Lung (tissue), 12 donors: Measurements from ENCODE around the gene HIRIP3. TPM values are rescaled to one million over a fixed set of nuclear protein-coding genes. Genes with fewer than 3 reads are reported as not detected.
"Not testable (repeated sequence)": the region's sequence is repeated elsewhere in the genome, so short reads cannot be mapped to it uniquely, and the experiment has no call there.

ENCODE experiments used
- ATAC-seq: fragments of 200-7000 bp; cut with Tn5 transposase; one replicate; pipeline ENCODE4 v1.9.1; 2020; ENCODE audit warnings: moderate number of reproducible peaks; ENCODE audit not compliant: insufficient read depth, low FRiP score
- DNase-seq, 3 donors: peaks; one replicate each; pipeline ENCODE4 v3.0.0-alpha.2; 2013 to 2017
- H3K27ac ChIP-seq, 2 donors: one replicate each; pipeline ENCODE4 v1.5.1; 2013; ENCODE audit warnings: mild to moderate bottlenecking in 2 of 2, moderate library complexity in 2 of 2, control low read depth in 1 of 2, inconsistent platforms in 1 of 2, low read depth in 1 of 2, low read length in 1 of 2
- H3K27me3 ChIP-seq, 3 donors: one replicate each; pipeline ENCODE4 v1.5.1; 2013; ENCODE audit warnings: low read length in 2 of 3; ENCODE audit not compliant: control insufficient read depth in 3 of 3, insufficient read depth in 3 of 3
- H3K36me3 ChIP-seq, 4 donors: one replicate each; pipeline ENCODE4 v1.5.1; 2013; ENCODE audit warnings: low read length in 4 of 4, mild to moderate bottlenecking in 1 of 4, moderate library complexity in 1 of 4; ENCODE audit not compliant: control insufficient read depth in 4 of 4, insufficient read depth in 4 of 4
- H3K4me1 ChIP-seq, 5 donors: one replicate each; pipeline ENCODE4 v1.5.1; 2013; ENCODE audit warnings: low read length in 5 of 5, mild to moderate bottlenecking in 2 of 5, moderate library complexity in 1 of 5; ENCODE audit not compliant: control insufficient read depth in 5 of 5, insufficient read depth in 5 of 5
- H3K4me3 ChIP-seq: one replicate; pipeline ENCODE4 v1.5.1; 2013; ENCODE audit warnings: mild to moderate bottlenecking, control low read depth, moderate library complexity
- H3K9ac ChIP-seq, 2 donors: one replicate each; pipeline ENCODE4 v1.5.1; 2013; ENCODE audit warnings: low read length in 2 of 2, control low read depth in 1 of 2; ENCODE audit not compliant: insufficient read depth in 1 of 2
- H3K9me3 ChIP-seq, 4 donors: one replicate each; pipeline ENCODE4 v1.5.1; 2013; ENCODE audit warnings: low read length in 3 of 4, mild to moderate bottlenecking in 1 of 4, moderate library complexity in 1 of 4; ENCODE audit not compliant: control insufficient read depth in 4 of 4, insufficient read depth in 3 of 4
- CTCF ChIP-seq: IDR thresholded peaks from 2 replicates; pipeline ENCODE4 v1.5.1; 2012; ENCODE audit warnings: mild to moderate bottlenecking; ENCODE audit errors: control extremely low read depth, extremely low read depth
- WGBS, 2 donors: extraction: QIAGEN DNeasy Blood & Tissue Kit; methylation state at CpG; one replicate each; pipeline ENCODE4 v1.1.7; 2013; 5-methylcytosine and 5-hydroxymethylcytosine counted together
- polyA plus RNA-seq, 2 donors: library from polyadenylated mRNA; stranded (reverse); fragments of 200-250 nt; gene quantifications; one replicate each; pipeline ENCODE4 v1.2.1, GENCODE V29; 2013
- total RNA-seq, 2 donors: library from RNA; depleted of rRNA in 1 of 2; stranded (reverse); fragments of >200 nt in 1 of 2; gene quantifications; one replicate each; pipeline ENCODE4 v1.2.1, GENCODE V29; 2014 to 2021
- donor health status: control.
- donor health status: control.
- donor health status: Bipolar disorder and iron deficiency.
- donor health status: healthy.
- donor health status: DM: yes; HTN: yes; CAD: no.

Gene HIRIP3
- total and polyA plus RNA-seq, 4 donors: 13.1 to 22.7 (median 17.7) TPM

- WGBS, 2 donors: 78 to 86% methylated on average over 8 of the region's 8 CpGs
- Histone ChIP-seq H3K27me3 (peaks cover 0 to 15% (median 7%) of the 10 kb centered on the region in 3 donors), H3K4me1 (peaks cover 0 to 7% (median 0%) of the 10 kb centered on the region in 5 donors), H3K9ac (no peak overlapping the region), H3K9me3 (no peaks in the 10 kb centered on the region), H3K27ac (no peak overlapping the region), H3K36me3 (no peaks in the 10 kb centered on the region), H3K4me3 (no peak overlapping the region)
- no peak for DNase-seq
- TF ChIP-seq CTCF: no peak
- no peak for ATAC-seq
These were observed 21.3 kb upstream of the HIRIP3 start for GRCh38 chr16:30016555-30017276.

- H3K4me1 ChIP-seq, H3K9ac ChIP-seq, H3K27ac ChIP-seq, ATAC-seq, DNase-seq, H3K9me3 ChIP-seq, H3K36me3 ChIP-seq, H3K4me3 ChIP-seq: not testable (repeated sequence)
- WGBS, 2 donors: 90 to 93% methylated on average over 7 of the region's 7 CpGs
- peaks cover 0 to 18% (median 8%) of the 10 kb centered on the region in 3 donors for H3K27me3 ChIP-seq
These were observed 20.0 kb upstream of the HIRIP3 start for GRCh38 chr16:30015450-30015849.

- H3K9me3 ChIP-seq, H3K9ac ChIP-seq, ATAC-seq, H3K27ac ChIP-seq, H3K4me1 ChIP-seq, H3K4me3 ChIP-seq, H3K36me3 ChIP-seq, DNase-seq: not testable (repeated sequence)
- peaks cover 4 to 31% (median 8%) of the 10 kb centered on the region in 3 donors for H3K27me3 ChIP-seq
- WGBS, 2 donors: 81 to 87% methylated on average over 14 of the region's 14 CpGs
These were observed 17.2 kb upstream of the HIRIP3 start for GRCh38 chr16:30012598-30012997.

GRCh38 chr16:30011714-30012504 is 16.5 kb upstream of the HIRIP3 start:
- H3K4me3 ChIP-seq: no peak overlapping the region
- 18 to 19% methylated on average over 28 to 31 of the region's 31 CpGs for WGBS, 2 donors
- no peak for ATAC-seq
- H3K36me3 ChIP-seq: no peaks in the 10 kb centered on the region
- peaks cover 4 to 31% (median 8%) of the 10 kb centered on the region in 3 donors for H3K27me3 ChIP-seq
- peaks cover 0 to 7% (median 0%) of the 10 kb centered on the region in 5 donors for H3K4me1 ChIP-seq
- TF ChIP-seq CTCF: no peak
- no peak overlapping the region for H3K27ac ChIP-seq
- H3K9me3 ChIP-seq: peaks cover 0 to 3% (median 0%) of the 10 kb centered on the region in 4 donors
- DNase-seq: no peak
- no peak overlapping the region for H3K9ac ChIP-seq
